H1 (cell line): ENCODE results near the gene TMEM238. TPM values are rescaled to one million over a fixed set of nuclear protein-coding genes. Genes with fewer than 3 reads are reported as not detected.

Experiments used
- CTCF ChIA-PET: fragments of 300-600 bp; sonication (Branson Sonifier 250); formaldehyde crosslinking; loops from one replicate; lab custom pipeline; 2021; ENCODE audit not compliant: partially characterized antibody; lab: Charles Lee
- POLR2A ChIA-PET: fragments of 300-600 bp; sonication (Branson Sonifier 250); formaldehyde crosslinking; loops from one replicate; lab custom pipeline; 2021; ENCODE audit warnings: inconsistent platforms; ENCODE audit not compliant: partially characterized antibody; lab: Charles Lee
- DNase-seq, 2 experiments: peaks; one replicate each; pipeline versions ENCODE4 v3.0.0 to v3.0.0-alpha.2; 2010 to 2022; ENCODE audit warnings: low spot score in 2 of 2, low read depth in 1 of 2, mixed read lengths in 1 of 2
- FAIRE-seq: peaks from 2 replicates; lab custom pipeline; 2011; peaks lifted over from hg19 to GRCh38; lab: Jason Lieb, UNC
- H2AFZ ChIP-seq: 2 replicates; pipeline ENCODE4 v1.8.1; 2012; ENCODE audit warnings: low read length, inconsistent platforms
- H2AK5ac ChIP-seq: 2 replicates; pipeline ENCODE4 v1.6.1; 2013; ENCODE audit warnings: low read depth, low read length
- H2BK120ac ChIP-seq: replicated peaks from 2 replicates; pipeline ENCODE3; 2013; ENCODE audit warnings: low read depth, low read length, inconsistent platforms
- H2BK12ac ChIP-seq: 2 replicates; pipeline ENCODE4 v1.6.1; 2013; ENCODE audit warnings: low read depth, low read length
- H2BK15ac ChIP-seq: 2 replicates; pipeline ENCODE4 v1.6.1; 2013; ENCODE audit warnings: low read length
- H2BK20ac ChIP-seq: 2 replicates; pipeline ENCODE4 v1.6.1; 2013; ENCODE audit warnings: low read length
- H2BK5ac ChIP-seq: 2 replicates; pipeline ENCODE4 v1.6.1; 2013; ENCODE audit warnings: low read depth, low read length
- H3K14ac ChIP-seq: 2 replicates; pipeline ENCODE4 v1.6.1; 2013; ENCODE audit warnings: inconsistent platforms; ENCODE audit not compliant: insufficient read length
- H3K18ac ChIP-seq: 2 replicates; pipeline ENCODE4 v1.6.1; 2013; ENCODE audit warnings: low read length; ENCODE audit errors: extremely low read depth
- H3K23ac ChIP-seq: 2 replicates; pipeline ENCODE4 v1.6.1; 2013; ENCODE audit warnings: inconsistent platforms; ENCODE audit not compliant: insufficient read length
- H3K23me2 ChIP-seq: 2 replicates; pipeline ENCODE4 v1.6.1; 2013; ENCODE audit warnings: low read depth, low read length
- H3K27ac ChIP-seq: 2 replicates; pipeline ENCODE4 v1.6.1; 2011; ENCODE audit warnings: low read depth, low read length, inconsistent platforms
- H3K27me3 ChIP-seq, 4 experiments: replicated peaks in 1 of 4; 1 replicate in 1 of 4; 2 replicates in 3 of 4; pipeline versions ENCODE4 v1.6.1 to v1.8.1; 2011 to 2013; ENCODE audit warnings: low read length in 3 of 4, mild to moderate bottlenecking in 3 of 4, inconsistent platforms in 2 of 4, mixed read lengths in 2 of 4, moderate library complexity in 1 of 4; ENCODE audit not compliant: control insufficient read depth in 3 of 4, insufficient read depth in 3 of 4; ENCODE audit errors: extremely low read depth in 1 of 4
- H3K36me3 ChIP-seq, 4 experiments: 2 replicates each; pipeline versions ENCODE4 v1.6.1 to v1.8.1; 2011 to 2013; ENCODE audit warnings: mild to moderate bottlenecking in 4 of 4, low read length in 3 of 4, moderate library complexity in 2 of 4, control low read depth in 1 of 4, inconsistent platforms in 1 of 4; ENCODE audit not compliant: insufficient read depth in 4 of 4, control insufficient read depth in 2 of 4
- H3K4ac ChIP-seq: replicated peaks from 2 replicates; pipeline ENCODE3; 2013; ENCODE audit warnings: low read length, low read depth, mixed read lengths, inconsistent platforms; ENCODE audit not compliant: insufficient read length
- H3K4me1 ChIP-seq, 4 experiments: replicated peaks in 1 of 4; 1 replicate in 1 of 4; 2 replicates in 3 of 4; pipeline versions ENCODE4 v1.6.1 to v1.8.1; 2011 to 2013; ENCODE audit warnings: low read length in 3 of 4, inconsistent platforms in 2 of 4, mixed read lengths in 1 of 4; ENCODE audit not compliant: insufficient read depth in 4 of 4, control insufficient read depth in 3 of 4
- H3K4me2 ChIP-seq, 2 experiments: 2 replicates each; pipeline versions ENCODE4 v1.6.1 to v1.8.1; 2011 to 2013; ENCODE audit warnings: low read depth in 2 of 2, low read length in 2 of 2, control low read depth in 1 of 2, inconsistent platforms in 1 of 2, mild to moderate bottlenecking in 1 of 2; ENCODE audit not compliant: insufficient read depth in 1 of 2
- H3K4me3 ChIP-seq, 4 experiments: fragments of 200-600, 300-600 bp in 1 of 4; sonication (generic), shearing (Covaris generic), sonication (Bioruptor Twin) in 1 of 4; 2 replicates each; pipeline versions ENCODE4 v1.5.1 to v1.8.1; 2011 to 2016; ENCODE audit warnings: low read length in 4 of 4, low read depth in 3 of 4, control low read depth in 2 of 4, inconsistent platforms in 2 of 4, mild to moderate bottlenecking in 2 of 4, mixed read lengths in 1 of 4, moderate library complexity in 1 of 4; ENCODE audit not compliant: insufficient read depth in 2 of 4; ENCODE audit errors: extremely low read depth in 1 of 4
- H3K56ac ChIP-seq: replicated peaks from 2 replicates; pipeline ENCODE3; 2013; ENCODE audit warnings: low read depth, mild to moderate bottlenecking, mixed read lengths, low read length, inconsistent platforms; ENCODE audit not compliant: insufficient read length
- H3K79me1 ChIP-seq: 2 replicates; pipeline ENCODE4 v1.6.1; 2013; ENCODE audit warnings: low read depth, low read length, control low read depth
- H3K79me2 ChIP-seq, 2 experiments: 2 replicates each; pipeline versions ENCODE4 v1.6.1 to v1.8.1; 2012 to 2013; ENCODE audit warnings: low read length in 2 of 2, mild to moderate bottlenecking in 2 of 2, inconsistent platforms in 1 of 2; ENCODE audit not compliant: insufficient read depth in 2 of 2, control insufficient read depth in 1 of 2
- H3K9ac ChIP-seq, 4 experiments: replicated peaks in 1 of 4; 1 replicate in 1 of 4; 2 replicates in 3 of 4; pipeline versions ENCODE4 v1.6.1 to v1.8.1; 2011 to 2013; ENCODE audit warnings: low read depth in 3 of 4, low read length in 3 of 4, control low read depth in 2 of 4, mild to moderate bottlenecking in 2 of 4, moderate library complexity in 2 of 4, inconsistent platforms in 1 of 4; ENCODE audit errors: extremely low read depth in 1 of 4
- H3K9me3 ChIP-seq, 2 experiments: 2 replicates each; pipeline versions ENCODE4 v1.6.1 to v1.8.1; 2012 to 2013; ENCODE audit warnings: mild to moderate bottlenecking in 2 of 2, moderate library complexity in 2 of 2, control low read depth in 1 of 2, inconsistent platforms in 1 of 2, low read depth in 1 of 2, low read length in 1 of 2, mixed read lengths in 1 of 2; ENCODE audit not compliant: insufficient read depth in 2 of 2
- H4K20me1 ChIP-seq, 2 experiments: replicated peaks in 1 of 2; 2 replicates each; pipeline versions ENCODE3 to v1.8.1; 2011 to 2013; ENCODE audit warnings: inconsistent platforms in 2 of 2, low read length in 2 of 2, mild to moderate bottlenecking in 1 of 2; ENCODE audit not compliant: insufficient read depth in 2 of 2, control insufficient read depth in 1 of 2
- H4K5ac ChIP-seq: 2 replicates; pipeline ENCODE4 v1.6.1; 2013; ENCODE audit warnings: low read length, low read depth, mixed read lengths, inconsistent platforms; ENCODE audit not compliant: insufficient read length
- H4K8ac ChIP-seq: 2 replicates; pipeline ENCODE4 v1.8.0; 2013; ENCODE audit warnings: mild to moderate bottlenecking, moderate library complexity, low read length, inconsistent platforms; ENCODE audit not compliant: insufficient read depth; ENCODE audit errors: extremely low read depth
- H4K91ac ChIP-seq: replicated peaks from 2 replicates; pipeline ENCODE3; 2013; ENCODE audit warnings: low read length, mixed read lengths, inconsistent platforms; ENCODE audit not compliant: insufficient read length
- EZH2 ChIP-seq: fragments of 200-600 bp; sonication (generic); IDR thresholded peaks from 2 replicates; pipeline ENCODE4 v1.7.1; 2012; ENCODE audit warnings: low read depth, mild to moderate bottlenecking, moderate library complexity, low read length, inconsistent platforms; ENCODE audit not compliant: severe bottlenecking
- HDAC6 ChIP-seq: IDR thresholded peaks from one replicate; pipeline ENCODE4 v1.7.1; 2012; ENCODE audit warnings: low read depth, mild to moderate bottlenecking, inconsistent platforms, low read length, moderate library complexity
- MAFK ChIP-seq: IDR thresholded peaks from 2 replicates; pipeline ENCODE4 v1.6.1; 2012; ENCODE audit warnings: low read depth, mild to moderate bottlenecking, improper control_type of control experiment, low read length
- POLR2A ChIP-seq, 2 experiments: IDR thresholded peaks; 1 replicate in 1 of 2; 2 replicates in 1 of 2; pipeline ENCODE4 v1.6.1; 2011; ENCODE audit warnings: low read depth in 2 of 2, low read length in 2 of 2, mild to moderate bottlenecking in 2 of 2; ENCODE audit errors: control extremely low read depth in 1 of 2
- POLR2AphosphoS5 ChIP-seq: IDR thresholded peaks from 2 replicates; pipeline ENCODE4 v1.6.1; 2011; ENCODE audit warnings: low read depth, low read length
- RNF2 ChIP-seq: fragments of 200-900, 300-1000 bp; sonication (generic); IDR thresholded peaks from 2 replicates; pipeline ENCODE4 v1.7.1; 2016; ENCODE audit warnings: borderline replicate concordance, low read depth, mild to moderate bottlenecking, antibody characterized with exemption, low read length; ENCODE audit not compliant: poor library complexity, severe bottlenecking; ENCODE audit errors: missing control alignments
- WGBS, 2 experiments: shearing (Covaris generic) in 1 of 2; methylation state at CpG; one replicate each; pipeline versions ENCODE4 v1.1.6 to v1.1.7; 2013 to 2015; ENCODE audit warnings: low lambda C conversion rate in 2 of 2, mixed read lengths in 2 of 2, inconsistent platforms in 1 of 2, low coverage in 1 of 2, missing lambda C conversion rate in 1 of 2; ENCODE audit not compliant: insufficient replicate concordance in 2 of 2, insufficient coverage in 1 of 2, insufficient read length in 1 of 2; ENCODE audit errors: extremely low coverage in 1 of 2, missing lambda C conversion rate in 1 of 2; 5-methylcytosine and 5-hydroxymethylcytosine counted together
- polyA plus RNA-seq, 7 experiments: library from polyadenylated mRNA; depleted of rRNA in 3 of 7; stranded (reverse) in 5 of 7; unstranded in 2 of 7; fragments of >200 nt in 5 of 7; fragments of 200-250 nt in 2 of 7; gene quantifications; 1 replicate in 5 of 7; 2 replicates in 1 of 7; 4 replicates in 1 of 7; pipeline versions ENCODE4 v1.2.1 to v1.2.3, GENCODE V29; 2011 to 2013; ENCODE audit warnings: missing spikeins in 2 of 7, mixed read lengths in 2 of 7
- total RNA-seq: library from RNA; stranded (reverse); fragmentation: NEBNext Ultra II Directional; extraction: Animal tissue kit (Norgen Biotek cat#: 25700); gene quantifications from 2 replicates; pipeline ENCODE4 v1.2.1, GENCODE V29; 2021
- TF ChIP-seq, protein P1 (sequence below): IDR thresholded peaks from 2 replicates; pipeline ENCODE4 v1.6.1; 2011; ENCODE audit warnings: low read length, improper control_type of control experiment
- TF ChIP-seq, protein P2 (sequence below), 3 experiments: IDR thresholded peaks; 1 replicate in 2 of 3; 2 replicates in 1 of 3; pipeline versions ENCODE4 v1.5.1 to v1.6.1; 2011; ENCODE audit warnings: low read length in 3 of 3, mild to moderate bottlenecking in 3 of 3, inconsistent platforms in 2 of 3, low read depth in 1 of 3, moderate library complexity in 1 of 3; ENCODE audit not compliant: insufficient read depth in 1 of 3; ENCODE audit errors: control extremely low read depth in 1 of 3

Gene TMEM238
- total and polyA plus RNA-seq, 2 of the 8 experiments (the other 6 are each of a cell fraction or from before 2014, with no cell fraction given): 0.53 to 3.8 TPM

DNA sequence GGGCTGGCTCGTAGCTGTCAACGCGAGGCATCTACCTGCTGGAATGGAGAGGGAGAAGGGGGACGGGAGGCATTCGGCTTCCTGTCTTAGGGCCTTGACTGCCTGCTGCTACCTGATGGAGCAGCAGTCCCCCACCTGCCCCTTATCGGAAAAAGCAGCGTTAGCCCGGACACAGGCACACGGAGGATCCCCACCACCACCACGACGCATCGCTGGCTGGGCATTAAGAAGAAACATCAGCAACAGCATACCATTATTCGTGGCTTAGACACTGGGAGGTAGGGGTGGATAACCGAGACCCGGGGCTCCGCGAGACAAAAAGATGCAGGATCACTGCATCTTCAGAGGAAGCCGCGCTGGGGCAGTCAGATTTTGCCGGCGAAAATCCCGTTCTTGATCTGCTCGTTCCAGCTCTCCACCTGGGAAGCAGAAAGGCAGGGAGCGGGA lies 30.7 kb downstream of the TMEM238 start:
- Histone ChIP-seq H3K56ac (no peak overlapping the region), H3K9me3 (no peaks in the 10 kb centered on the region), H4K8ac (no peak overlapping the region; the same call in 1 of the 2 replicates), H3K4ac (peak overlapping the region; percentile 49), H3K4me2 (peak overlapping the region; percentile 88 to 96), H3K27ac (no peak overlapping the region), H3K4me3 (peak overlapping the region; percentile 32 to 66 (median 50)), H2BK12ac (peak overlapping the region; percentile 90; the same call in 1 of the 2 replicates), H2BK5ac (no peak overlapping the region), H3K36me3 (peaks cover 0 to 11% (median 0%) of the 10 kb centered on the region in 4 experiments; a peak in 1 of 8 replicates), H4K5ac (no peak overlapping the region), H3K4me1 (peaks cover 4 to 32% (median 17%) of the 10 kb centered on the region in 4 experiments), H3K9ac (no peak overlapping the region; a peak in 2 of 7 replicates), H3K79me1 (no peaks in the 10 kb centered on the region), H2AFZ (no peak overlapping the region), H2BK120ac (no peak overlapping the region), H3K27me3 (peaks cover 17 to 56% (median 44%) of the 10 kb centered on the region in 4 experiments), H3K14ac (no peak overlapping the region), H3K79me2 (no peaks in the 10 kb centered on the region), H3K23ac (no peak overlapping the region), H4K91ac (no peak overlapping the region), H2BK20ac (no peak overlapping the region), H2BK15ac (peak overlapping the region; percentile 88; the same call in 1 of the 2 replicates), H3K18ac (no peak overlapping the region; the same call in 1 of the 2 replicates), H4K20me1 (peaks cover 0 to 10% of the 10 kb centered on the region in 2 experiments), H2AK5ac (no peak overlapping the region), H3K23me2 (peaks cover 12% of the 10 kb centered on the region; the same call in 1 of the 2 replicates)
- no peak for FAIRE-seq
- 13% methylated on average over 23 of the region's 24 CpGs; no CpG with 5 or more reads in 1 of the 2 experiments for WGBS, 2 experiments
- DNase-seq: no peak
- POLR2A ChIA-PET: interaction anchor here (1.2 to 7.9 kb wide), 9 partner anchors 9 to 71 kb away, joined by 3 to 58 read pairs (median 5); partner anchors contain the start of genes GARIN5B, IL11 and KMT5C
- CTCF ChIA-PET: interaction anchor here (1.2 to 1.7 kb wide), 2 partner anchors 32 to 70 kb away, joined by 3 to 4 read pairs; partner anchors contain the start of gene BRSK1
- no peak for TF ChIP-seq EZH2
- TF ChIP-seq RNF2: no peak
- TF ChIP-seq, protein P1, sequence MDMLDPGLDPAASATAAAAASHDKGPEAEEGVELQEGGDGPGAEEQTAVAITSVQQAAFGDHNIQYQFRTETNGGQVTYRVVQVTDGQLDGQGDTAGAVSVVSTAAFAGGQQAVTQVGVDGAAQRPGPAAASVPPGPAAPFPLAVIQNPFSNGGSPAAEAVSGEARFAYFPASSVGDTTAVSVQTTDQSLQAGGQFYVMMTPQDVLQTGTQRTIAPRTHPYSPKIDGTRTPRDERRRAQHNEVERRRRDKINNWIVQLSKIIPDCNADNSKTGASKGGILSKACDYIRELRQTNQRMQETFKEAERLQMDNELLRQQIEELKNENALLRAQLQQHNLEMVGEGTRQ: no peak
- peak in 1 of 2 experiments; percentile 26; a peak in 1 of 3 replicates for TF ChIP-seq POLR2A (IDR thresholded peaks at IDR 0.05; ENCODE audit: control extremely low read depth in 1 of 2, low read depth in 2 of 2, low read length in 2 of 2)
- no peak for TF ChIP-seq HDAC6
- TF ChIP-seq MAFK: no peak
- TF ChIP-seq POLR2AphosphoS5: 0 out of 2 replicates have a peak, but pooled peaks have one; percentile 26
- TF ChIP-seq, protein P2, sequence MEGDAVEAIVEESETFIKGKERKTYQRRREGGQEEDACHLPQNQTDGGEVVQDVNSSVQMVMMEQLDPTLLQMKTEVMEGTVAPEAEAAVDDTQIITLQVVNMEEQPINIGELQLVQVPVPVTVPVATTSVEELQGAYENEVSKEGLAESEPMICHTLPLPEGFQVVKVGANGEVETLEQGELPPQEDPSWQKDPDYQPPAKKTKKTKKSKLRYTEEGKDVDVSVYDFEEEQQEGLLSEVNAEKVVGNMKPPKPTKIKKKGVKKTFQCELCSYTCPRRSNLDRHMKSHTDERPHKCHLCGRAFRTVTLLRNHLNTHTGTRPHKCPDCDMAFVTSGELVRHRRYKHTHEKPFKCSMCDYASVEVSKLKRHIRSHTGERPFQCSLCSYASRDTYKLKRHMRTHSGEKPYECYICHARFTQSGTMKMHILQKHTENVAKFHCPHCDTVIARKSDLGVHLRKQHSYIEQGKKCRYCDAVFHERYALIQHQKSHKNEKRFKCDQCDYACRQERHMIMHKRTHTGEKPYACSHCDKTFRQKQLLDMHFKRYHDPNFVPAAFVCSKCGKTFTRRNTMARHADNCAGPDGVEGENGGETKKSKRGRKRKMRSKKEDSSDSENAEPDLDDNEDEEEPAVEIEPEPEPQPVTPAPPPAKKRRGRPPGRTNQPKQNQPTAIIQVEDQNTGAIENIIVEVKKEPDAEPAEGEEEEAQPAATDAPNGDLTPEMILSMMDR (IDR thresholded peaks at IDR 0.05; ENCODE audit: control extremely low read depth in 1 of 3, insufficient read depth in 1 of 3, low read depth in 1 of 3, low read length in 3 of 3): 0 out of 4 replicates have a peak, but pooled peaks of 1 of the 3 experiments have one; percentile 0
